LNCaP clone FGC (cell line): ENCODE data around the gene PPARD.
A peak's percentile ranks its signal among the peaks of the same experiment; 100 is the strongest.

Experiments
- DNase-seq: peaks from one replicate; pipeline ENCODE4 v3.0.0-alpha.2; 2011; ENCODE audit warnings: low read depth
- H3K4me3 ChIP-seq: 2 replicates; pipeline ENCODE4 v1.5.1; 2011; ENCODE audit warnings: mild to moderate bottlenecking, low read depth, low read length, control low read depth
- CTCF ChIP-seq: IDR thresholded peaks from 2 replicates; pipeline ENCODE4 v1.5.1; 2012; ENCODE audit warnings: mild to moderate bottlenecking; ENCODE audit not compliant: control insufficient read depth, insufficient read depth; ENCODE audit errors: extremely low read depth

PPARD gene

GRCh38 chr6:35365594-35366203 is 23.3 kb downstream of the PPARD start:
- H3K4me3 ChIP-seq, result no peak overlapping the region
- DNase-seq, result no peak
- no peak for TF ChIP-seq CTCF

GRCh38 chr6:35366204-35366596 is 23.8 kb downstream of the PPARD start:
- H3K4me3 ChIP-seq, result no peak overlapping the region
- no peak for DNase-seq
- TF ChIP-seq CTCF, result no peak

- H3K4me3 ChIP-seq, result no peak overlapping the region
- no peak for DNase-seq
- TF ChIP-seq CTCF, result no peak
Observed at GRCh38 chr6:35367646-35368037, 25.3 kb downstream of the PPARD start.

- peak; percentile 75 for DNase-seq
- H3K4me3 ChIP-seq, result no peak overlapping the region
- no peak for TF ChIP-seq CTCF
Observed at GRCh38 chr6:35368038-35368887, 25.9 kb downstream of the PPARD start.

GRCh38 chr6:35370124-35370741 is 27.9 kb downstream of the PPARD start:
- DNase-seq, result no peak

GRCh38 chr6:35370785-35371493 is 28.6 kb downstream of the PPARD start:
- no peak for DNase-seq
- no peak for TF ChIP-seq CTCF
- no peak overlapping the region for H3K4me3 ChIP-seq

More at GRCh38 chr6:35370124-35370741, 27.9 kb downstream of the PPARD start:
- no peak for TF ChIP-seq CTCF
- no peak overlapping the region for H3K4me3 ChIP-seq
